Osteocyte (in vitro differentiated cells): ENCODE results near the gene PPP1R27. TPM values are rescaled to one million over a fixed set of nuclear protein-coding genes. Genes with fewer than 3 reads are reported as not detected.

Experiments used
- total RNA-seq: library from RNA; stranded (reverse); gene quantifications from 2 replicates; pipeline ENCODE4 v1.2.1, GENCODE V29; 2021

Gene PPP1R27
- total RNA-seq, 1 donor from 2014 or later = 0.62 TPM

Other genes starting within 250 kb of the PPP1R27 start
- 99.7 and 112 TPM in 2 replicates for gene NPLOC4, start 197.9 kb downstream of the PPP1R27 start, total RNA-seq
- 1.1 and 1.6 TPM in 2 replicates for gene TSPAN10, start 197.9 kb downstream of the PPP1R27 start, total RNA-seq
- gene PDE6G, start 178.5 kb downstream of the PPP1R27 start, total RNA-seq = 0.83 and 0.84 TPM in 2 replicates
- 31.2 and 32.1 TPM in 2 replicates for gene OXLD1, start 168.4 kb downstream of the PPP1R27 start, total RNA-seq
- 13.6 and 14.9 TPM in 2 replicates for gene CCDC137, start 168.3 kb downstream of the PPP1R27 start, total RNA-seq
- 41.7 and 46.3 TPM in 2 replicates for gene ARL16, start 151.3 kb downstream of the PPP1R27 start, total RNA-seq
- 111 and 117 TPM in 2 replicates for gene HGS, start 151.0 kb downstream of the PPP1R27 start, total RNA-seq
- gene MRPL12, start 131.7 kb downstream of the PPP1R27 start, total RNA-seq = 47.9 and 51.1 TPM in 2 replicates
- gene SLC25A10, start 122.8 kb downstream of the PPP1R27 start, total RNA-seq = 8.0 and 9.5 TPM in 2 replicates
- gene GCGR, start 30.9 kb downstream of the PPP1R27 start, total RNA-seq = not detected in 2 replicates
- gene MCRIP1, start 1.8 kb downstream of the PPP1R27 start, total RNA-seq = 169 and 176 TPM in 2 replicates
- gene P4HB, start 25.5 kb upstream of the PPP1R27 start, total RNA-seq = 792 and 837 TPM in 2 replicates
- gene ARHGDIA, start 36.3 kb upstream of the PPP1R27 start, total RNA-seq = 430 and 433 TPM in 2 replicates
- 72.6 and 78.5 TPM in 2 replicates for gene ALYREF, start 56.5 kb upstream of the PPP1R27 start, total RNA-seq
- gene ANAPC11, start 56.7 kb upstream of the PPP1R27 start, total RNA-seq = 119 and 138 TPM in 2 replicates
- gene NPB, start 67.2 kb upstream of the PPP1R27 start, total RNA-seq = 0.56 and 0.68 TPM in 2 replicates
- gene PCYT2, start 76.3 kb upstream of the PPP1R27 start, total RNA-seq = 33.2 and 38.0 TPM in 2 replicates
- gene SIRT7, start 83.1 kb upstream of the PPP1R27 start, total RNA-seq = 18.8 and 20.9 TPM in 2 replicates
- 34.7 and 35.6 TPM in 2 replicates for gene MAFG, start 92.7 kb upstream of the PPP1R27 start, total RNA-seq
- 123 and 128 TPM in 2 replicates for gene PYCR1, start 102.2 kb upstream of the PPP1R27 start, total RNA-seq
- gene MYADML2, start 112.2 kb upstream of the PPP1R27 start, total RNA-seq = not detected in 2 replicates
- 0.30 TPM in 1 of 2 replicates, not detected in the other for gene NOTUM, start 126.1 kb upstream of the PPP1R27 start, total RNA-seq
- gene ASPSCR1, start 142.6 kb upstream of the PPP1R27 start, total RNA-seq = 45.9 and 47.1 TPM in 2 replicates
- 29.4 and 31.7 TPM in 2 replicates for gene CENPX, start 187.8 kb upstream of the PPP1R27 start, total RNA-seq
- 9.4 and 9.8 TPM in 2 replicates for gene LRRC45, start 188.3 kb upstream of the PPP1R27 start, total RNA-seq
- gene RAC3, start 196.6 kb upstream of the PPP1R27 start, total RNA-seq = 19.4 and 21.8 TPM in 2 replicates
- gene DCXR, start 202.6 kb upstream of the PPP1R27 start, total RNA-seq = 69.0 and 71.0 TPM in 2 replicates
- gene RFNG, start 216.8 kb upstream of the PPP1R27 start, total RNA-seq = 37.3 and 41.0 TPM in 2 replicates
- gene GPS1, start 216.8 kb upstream of the PPP1R27 start, total RNA-seq = 100 and 108 TPM in 2 replicates
- gene DUS1L, start 230.8 kb upstream of the PPP1R27 start, total RNA-seq = 69.3 and 73.3 TPM in 2 replicates